Keratinocyte (primary cell): ENCODE results near the gene KLHL29. TPM values are rescaled to one million over a fixed set of nuclear protein-coding genes. Genes with fewer than 3 reads are reported as not detected.

Experiments
- DNase-seq: peaks from one replicate; pipeline ENCODE4 v3.0.0-alpha.2; 2011; ENCODE audit warnings: low read depth, missing footprints, low spot score
- FAIRE-seq: peaks from 2 replicates; lab custom pipeline; 2011; peaks lifted over from hg19 to GRCh38; lab: Jason Lieb, UNC
- H2AFZ ChIP-seq: 2 replicates; pipeline ENCODE4 v1.6.0; 2012; ENCODE audit warnings: low read length, control low read depth, inconsistent platforms; ENCODE audit not compliant: control insufficient read depth
- H3K27ac ChIP-seq: 2 replicates; pipeline ENCODE4 v1.5.1; 2011; ENCODE audit warnings: low read length; ENCODE audit not compliant: control insufficient read depth, insufficient read depth
- H3K27me3 ChIP-seq: 3 replicates; pipeline ENCODE4 v1.6.0; 2011; ENCODE audit warnings: low read length; ENCODE audit not compliant: control insufficient read depth, insufficient read depth; ENCODE audit errors: extremely low read depth
- H3K36me3 ChIP-seq, 2 experiments: 2 replicates in 1 of 2; 3 replicates in 1 of 2; pipeline ENCODE4 v1.5.1; 2011; ENCODE audit warnings: low read length in 2 of 2, mild to moderate bottlenecking in 1 of 2; ENCODE audit not compliant: control insufficient read depth in 2 of 2, insufficient read depth in 2 of 2; ENCODE audit errors: extremely low read depth in 1 of 2
- H3K4me1 ChIP-seq: 3 replicates; pipeline ENCODE4 v1.5.1; 2011; ENCODE audit warnings: low read length; ENCODE audit not compliant: control insufficient read depth, insufficient read depth; ENCODE audit errors: extremely low read depth
- H3K4me2 ChIP-seq: 3 replicates; pipeline ENCODE4 v1.6.0; 2011; ENCODE audit warnings: low read depth, low read length; ENCODE audit not compliant: control insufficient read depth, insufficient read depth; ENCODE audit errors: extremely low read depth
- H3K4me3 ChIP-seq, 3 experiments: fragments of 200-600 bp in 1 of 3; sonication (generic) in 1 of 3; 2 replicates in 2 of 3; 3 replicates in 1 of 3; pipeline ENCODE4 v1.5.1; 2011 to 2016; ENCODE audit warnings: low read length in 3 of 3, mild to moderate bottlenecking in 3 of 3, control low read depth in 2 of 3, inconsistent platforms in 1 of 3, low read depth in 1 of 3, mixed read lengths in 1 of 3, mixed run types in 1 of 3, moderate library complexity in 1 of 3; ENCODE audit not compliant: control insufficient read depth in 2 of 3, insufficient read depth in 2 of 3; ENCODE audit errors: extremely low read depth in 1 of 3
- H3K79me2 ChIP-seq: 2 replicates; pipeline ENCODE4 v1.6.0; 2012; ENCODE audit warnings: low read length; ENCODE audit not compliant: control insufficient read depth, insufficient read depth
- H3K9ac ChIP-seq: 3 replicates; pipeline ENCODE4 v1.6.0; 2011; ENCODE audit warnings: low read length; ENCODE audit not compliant: control insufficient read depth, insufficient read depth; ENCODE audit errors: extremely low read depth
- H3K9me1 ChIP-seq: 3 replicates; pipeline ENCODE4 v1.6.0; 2011; ENCODE audit warnings: low read length; ENCODE audit not compliant: control insufficient read depth, insufficient read depth; ENCODE audit errors: extremely low read depth
- H3K9me3 ChIP-seq: 2 replicates; pipeline ENCODE4 v1.5.1; 2012; ENCODE audit warnings: low read depth, low read length; ENCODE audit not compliant: control insufficient read depth
- H4K20me1 ChIP-seq: 3 replicates; pipeline ENCODE4 v1.6.0; 2011; ENCODE audit warnings: low read length; ENCODE audit not compliant: control insufficient read depth, insufficient read depth; ENCODE audit errors: extremely low read depth
- EZH2 ChIP-seq: IDR thresholded peaks from one replicate; pipeline ENCODE4 v1.6.1; 2012; ENCODE audit warnings: inconsistent platforms, mild to moderate bottlenecking, low read length, moderate library complexity
- dilution Hi-C: fragments of 300-500 bp; cut with MboI; formaldehyde crosslinking; loops from one replicate; pipeline ENCODE4 v1.7.0; 2020; ENCODE audit warnings: low sequenced_read_pairs; ENCODE audit not compliant: extremely low pct_ligation_motif_present
- polyA plus RNA-seq, 5 experiments: library from polyadenylated mRNA; depleted of rRNA in 3 of 5; stranded (reverse) in 3 of 5; stranded (forward) in 1 of 5; unstranded in 1 of 5; fragments of >200 nt; gene quantifications; 1 replicate in 1 of 5; 2 replicates in 3 of 5; 3 replicates in 1 of 5; pipeline versions ENCODE4 v1.2.1 to v1.2.3, GENCODE V29; 2011 to 2012; ENCODE audit warnings: missing spikeins in 2 of 5, low read depth in 1 of 5, low replicate concordance in 1 of 5
- TF ChIP-seq, protein P1 (sequence below), 3 experiments: IDR thresholded peaks in 1 of 3; conservative IDR thresholded peaks in 1 of 3; optimal IDR thresholded peaks in 1 of 3; 2 replicates in 2 of 3; 3 replicates in 1 of 3; pipeline versions ENCODE3 to v1.5.1; 2011; ENCODE audit warnings: low read length in 3 of 3, mild to moderate bottlenecking in 3 of 3, moderate library complexity in 2 of 3, control low read depth in 1 of 3, inconsistent platforms in 1 of 3; ENCODE audit not compliant: insufficient read depth in 2 of 3; ENCODE audit errors: extremely low read depth in 1 of 3

Gene KLHL29
- polyA plus RNA-seq, 1 donor (not counting 4 experiments of a cell fraction or from before 2014, with no cell fraction given) = 4.7 TPM

DNA sequence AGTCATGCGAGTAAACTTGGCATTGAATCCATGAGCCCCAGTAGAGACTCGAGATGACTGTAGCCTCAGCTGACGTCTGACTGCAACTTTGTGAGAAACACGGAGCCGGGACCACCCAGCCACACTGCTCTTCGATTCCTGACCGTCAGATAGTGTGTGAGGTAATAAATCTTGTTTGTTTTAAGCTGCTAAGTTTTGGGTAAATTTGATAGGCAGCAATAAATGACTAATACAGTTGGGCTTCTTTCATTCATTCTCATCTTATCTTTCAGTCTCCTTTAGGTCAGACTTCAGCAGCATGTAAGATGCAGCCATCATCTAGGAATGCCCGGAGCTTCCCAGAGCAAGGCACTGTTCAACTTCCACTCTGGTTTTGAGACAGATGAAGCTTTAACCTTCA, 8.0 kb upstream of the KLHL29 start:
- no peak for TF ChIP-seq EZH2
- TF ChIP-seq, protein P1, sequence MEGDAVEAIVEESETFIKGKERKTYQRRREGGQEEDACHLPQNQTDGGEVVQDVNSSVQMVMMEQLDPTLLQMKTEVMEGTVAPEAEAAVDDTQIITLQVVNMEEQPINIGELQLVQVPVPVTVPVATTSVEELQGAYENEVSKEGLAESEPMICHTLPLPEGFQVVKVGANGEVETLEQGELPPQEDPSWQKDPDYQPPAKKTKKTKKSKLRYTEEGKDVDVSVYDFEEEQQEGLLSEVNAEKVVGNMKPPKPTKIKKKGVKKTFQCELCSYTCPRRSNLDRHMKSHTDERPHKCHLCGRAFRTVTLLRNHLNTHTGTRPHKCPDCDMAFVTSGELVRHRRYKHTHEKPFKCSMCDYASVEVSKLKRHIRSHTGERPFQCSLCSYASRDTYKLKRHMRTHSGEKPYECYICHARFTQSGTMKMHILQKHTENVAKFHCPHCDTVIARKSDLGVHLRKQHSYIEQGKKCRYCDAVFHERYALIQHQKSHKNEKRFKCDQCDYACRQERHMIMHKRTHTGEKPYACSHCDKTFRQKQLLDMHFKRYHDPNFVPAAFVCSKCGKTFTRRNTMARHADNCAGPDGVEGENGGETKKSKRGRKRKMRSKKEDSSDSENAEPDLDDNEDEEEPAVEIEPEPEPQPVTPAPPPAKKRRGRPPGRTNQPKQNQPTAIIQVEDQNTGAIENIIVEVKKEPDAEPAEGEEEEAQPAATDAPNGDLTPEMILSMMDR (optimal IDR thresholded peaks at IDR 0.05 in 1 of 3, IDR thresholded peaks at IDR 0.05 in 1 of 3, conservative IDR thresholded peaks at IDR 0.05 in 1 of 3; ENCODE audit: extremely low read depth in 1 of 3, insufficient read depth in 2 of 3, low read length in 3 of 3) = no peak
- Histone ChIP-seq H3K9me1 (no peaks in the 10 kb centered on the region), H3K27me3 (no peaks in the 10 kb centered on the region), H3K36me3 (no peaks in the 10 kb centered on the region), H2AFZ (no peak overlapping the region), H3K9me3 (no peaks in the 10 kb centered on the region), H4K20me1 (no peaks in the 10 kb centered on the region), H3K27ac (no peak overlapping the region), H3K4me1 (peaks cover 40% of the 10 kb centered on the region), H3K9ac (no peak overlapping the region), H3K4me2 (no peak overlapping the region), H3K79me2 (no peaks in the 10 kb centered on the region), H3K4me3 (no peak overlapping the region)
- FAIRE-seq (no peak), DNase-seq (no peak)
- dilution Hi-C loops = no loop called here

DNA sequence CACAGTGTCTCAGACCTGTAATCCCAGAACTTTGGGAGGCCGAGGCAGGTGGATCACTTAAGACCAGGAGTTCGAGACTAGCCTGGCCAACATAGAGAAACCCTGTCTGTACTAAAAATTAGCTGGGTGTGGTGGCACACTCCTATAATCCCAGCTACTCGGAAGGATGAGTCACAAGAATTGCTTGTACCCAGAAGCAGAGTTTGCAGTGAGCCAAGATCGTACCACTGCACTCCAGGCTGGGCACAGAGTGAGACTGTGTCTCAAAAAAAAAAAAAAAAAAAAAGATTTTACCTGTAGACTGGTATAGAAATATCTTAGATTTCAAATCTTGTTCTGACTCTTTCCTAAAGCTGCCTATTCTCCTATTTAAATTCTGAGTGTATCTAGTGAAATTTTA, 7.2 kb upstream of the KLHL29 start:
- DNase-seq (peak; percentile 32), FAIRE-seq (no peak)
- Histone ChIP-seq H3K9ac (no peak overlapping the region), H3K79me2 (no peaks in the 10 kb centered on the region), H3K9me3 (no peaks in the 10 kb centered on the region), H3K9me1 (no peaks in the 10 kb centered on the region), H3K4me1 (peaks cover 40% of the 10 kb centered on the region), H4K20me1 (no peaks in the 10 kb centered on the region), H2AFZ (no peak overlapping the region), H3K36me3 (no peaks in the 10 kb centered on the region), H3K4me3 (no peak overlapping the region), H3K4me2 (peak overlapping the region; percentile 40), H3K27ac (peak overlapping the region; percentile 45), H3K27me3 (no peaks in the 10 kb centered on the region)
- dilution Hi-C loops = no loop called here
- TF ChIP-seq, protein P1 (optimal IDR thresholded peaks at IDR 0.05 in 1 of 3, IDR thresholded peaks at IDR 0.05 in 1 of 3, conservative IDR thresholded peaks at IDR 0.05 in 1 of 3; ENCODE audit: extremely low read depth in 1 of 3, insufficient read depth in 2 of 3, low read length in 3 of 3) = no peak
- TF ChIP-seq EZH2 = no peak
